GDM1 (cell line): ENCODE data around the gene CCDC77.

ENCODE experiments used
- DNase-seq: peaks from one replicate; lab custom pipeline; 2025; lab: John Stamatoyannopoulos, UW

CCDC77 gene

GRCh38 chr12:480831-481816, 79.7 kb downstream of the CCDC77 start:
- DNase-seq: no peak

- no peak for DNase-seq
Observed at GRCh38 chr12:482061-482460, 80.6 kb downstream of the CCDC77 start.

- DNase-seq: no peak
Observed at GRCh38 chr12:484096-484495, 82.7 kb downstream of the CCDC77 start.

- no peak for DNase-seq
Observed at GRCh38 chr12:490260-490659, 88.8 kb downstream of the CCDC77 start.
